SJCRH30 (cell line): ENCODE measurements around the gene CALCB. TPM values are rescaled to one million over a fixed set of nuclear protein-coding genes. Genes with fewer than 3 reads are reported as not detected.

Experiments used
- DNase-seq, 2 experiments: peaks; one replicate each; pipeline ENCODE4 v3.0.0-alpha.2; 2015 to 2020
- H3K27ac ChIP-seq: fragments of 250-450 bp; sonication (Bioruptor Pico); 2 replicates; pipeline ENCODE4 v1.5.1; 2020; ENCODE audit warnings: mild to moderate bottlenecking, moderate library complexity
- H3K27me3 ChIP-seq: fragments of 250-450 bp; sonication (Bioruptor Pico); 2 replicates; pipeline ENCODE4 v1.5.1; 2020; ENCODE audit warnings: mild to moderate bottlenecking, moderate library complexity
- H3K36me3 ChIP-seq: fragments of 250-450 bp; sonication (Bioruptor Pico); 2 replicates; pipeline ENCODE4 v1.5.1; 2020; ENCODE audit warnings: mild to moderate bottlenecking, moderate library complexity
- H3K4me1 ChIP-seq: fragments of 250-450 bp; sonication (Bioruptor Pico); 2 replicates; pipeline ENCODE4 v1.5.1; 2020; ENCODE audit warnings: mild to moderate bottlenecking, moderate library complexity
- H3K4me3 ChIP-seq: fragments of 250-450 bp; sonication (Bioruptor Pico); 2 replicates; pipeline ENCODE4 v1.5.1; 2020; ENCODE audit warnings: mild to moderate bottlenecking, moderate library complexity
- H3K9me3 ChIP-seq: fragments of 250-450 bp; sonication (Bioruptor Pico); replicated peaks from 2 replicates; pipeline ENCODE4 v1.5.1; 2020; ENCODE audit warnings: mild to moderate bottlenecking, moderate library complexity
- total RNA-seq: library from RNA; depleted of rRNA; stranded (reverse); fragments of >200 nt; shearing (Covaris generic); gene quantifications from 2 replicates; pipeline ENCODE4 v1.2.3, GENCODE V29; 2014; rRNA removed

Gene CALCB
- total RNA-seq, 1 experiment from 2014 or later: not detected

DNA sequence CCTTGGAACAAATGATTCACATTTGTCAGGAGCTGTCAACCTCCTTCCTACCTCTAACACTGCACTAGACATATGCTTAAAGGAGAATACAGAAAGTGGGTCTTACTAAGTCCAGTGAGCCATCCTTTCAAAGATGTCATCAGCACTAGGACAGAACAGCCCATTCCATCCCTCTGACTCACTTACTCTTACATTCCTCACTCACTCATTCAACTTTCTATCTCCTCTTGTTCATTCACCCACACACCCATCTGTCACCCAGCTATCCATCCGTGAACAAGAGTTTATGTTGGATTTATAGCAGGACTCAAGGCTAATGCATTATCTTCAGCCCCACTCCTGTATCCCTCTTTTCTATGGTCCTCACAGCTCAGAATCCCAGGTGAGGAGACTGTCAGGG is 50.5 kb downstream of the CALCB start:
- H3K36me3 ChIP-seq: no peaks in the 10 kb centered on the region
- H3K9me3 ChIP-seq: no peaks in the 10 kb centered on the region
- no peak overlapping the region for H3K27ac ChIP-seq
- H3K27me3 ChIP-seq: peaks cover 5% of the 10 kb centered on the region; the same call in 1 of the 2 replicates
- no peaks in the 10 kb centered on the region for H3K4me1 ChIP-seq
- no peak for DNase-seq
- H3K4me3 ChIP-seq: no peak overlapping the region

DNA sequence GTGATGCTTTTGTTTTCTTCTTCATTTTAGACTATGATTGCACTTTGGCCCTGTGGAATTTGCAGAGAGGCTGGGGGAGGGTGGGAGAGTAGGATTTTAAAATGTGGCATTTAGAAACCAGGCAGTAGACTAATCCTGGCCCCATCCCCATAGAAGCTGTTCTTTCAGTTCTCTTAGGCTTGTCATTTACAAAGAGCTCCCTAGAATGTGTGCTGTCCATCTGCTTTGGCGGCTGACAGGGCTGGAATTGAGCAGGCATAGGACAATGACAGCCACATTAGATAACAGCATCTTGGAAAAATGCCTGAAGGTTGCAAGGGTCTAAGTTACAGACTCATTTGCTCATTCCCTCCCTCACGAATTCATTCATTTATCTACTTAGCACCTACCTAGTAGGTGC is 51.1 kb downstream of the CALCB start:
- Histone ChIP-seq H3K4me1 (no peaks in the 10 kb centered on the region), H3K36me3 (no peaks in the 10 kb centered on the region), H3K4me3 (no peak overlapping the region), H3K9me3 (no peaks in the 10 kb centered on the region), H3K27me3 (peaks cover 5% of the 10 kb centered on the region; the same call in 1 of the 2 replicates), H3K27ac (no peak overlapping the region)
- DNase-seq: no peak

DNA sequence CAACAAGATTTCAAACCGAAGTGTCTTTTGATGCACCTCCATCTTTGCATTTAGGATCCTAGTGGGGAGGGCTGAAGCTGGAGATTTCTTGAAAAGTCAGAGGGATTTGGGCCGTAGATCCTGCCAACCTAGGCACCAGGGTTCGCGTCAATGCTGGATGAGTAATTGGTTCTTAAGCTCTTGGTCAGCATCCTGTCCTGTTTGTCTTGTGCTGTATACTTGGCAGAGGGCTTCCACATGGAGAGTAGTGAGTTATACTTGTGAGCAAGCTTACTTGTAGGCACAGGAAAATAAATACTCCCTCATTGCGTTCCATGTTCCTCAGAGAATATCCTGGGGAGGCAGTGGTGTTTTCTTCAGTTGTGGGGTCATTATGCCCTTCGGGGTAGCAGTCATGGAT is 53.9 kb downstream of the CALCB start:
- DNase-seq: no peak
- no peaks in the 10 kb centered on the region for H3K36me3 ChIP-seq
- H3K9me3 ChIP-seq: no peaks in the 10 kb centered on the region
- no peak overlapping the region for H3K4me3 ChIP-seq
- no peaks in the 10 kb centered on the region for H3K4me1 ChIP-seq
- no peak overlapping the region for H3K27ac ChIP-seq
- peaks cover 5% of the 10 kb centered on the region; the same call in 1 of the 2 replicates for H3K27me3 ChIP-seq

Other genes starting within 250 kb of the CALCB start
- gene CYP2R1, start 181.4 kb upstream of the CALCB start, total RNA-seq: 12.1 and 17.5 TPM in 2 replicates
- gene CALCA, start 101.2 kb upstream of the CALCB start, total RNA-seq: not detected in 2 replicates
- gene INSC, start 41.3 kb downstream of the CALCB start, total RNA-seq: not detected in 2 replicates